WI38 (cell line): ENCODE results near the gene MSMB.
"Not testable (repeated sequence)": the region's sequence is repeated elsewhere in the genome, so short reads cannot be mapped to it uniquely, and the experiment has no call there.

Experiments used
- H3K4me3 ChIP-seq: 2 replicates; pipeline ENCODE4 v1.5.1; 2011; ENCODE audit warnings: low read depth, mild to moderate bottlenecking, control low read depth, low read length
- TF ChIP-seq, protein P1 (sequence below): IDR thresholded peaks from 2 replicates; pipeline ENCODE4 v1.5.1; 2012; ENCODE audit warnings: low read depth, mild to moderate bottlenecking, control low read depth, low read length

Gene MSMB

GRCh38 chr10:46064269-46064817 lies 18.3 kb upstream of the MSMB start:
- TF ChIP-seq, protein P1, sequence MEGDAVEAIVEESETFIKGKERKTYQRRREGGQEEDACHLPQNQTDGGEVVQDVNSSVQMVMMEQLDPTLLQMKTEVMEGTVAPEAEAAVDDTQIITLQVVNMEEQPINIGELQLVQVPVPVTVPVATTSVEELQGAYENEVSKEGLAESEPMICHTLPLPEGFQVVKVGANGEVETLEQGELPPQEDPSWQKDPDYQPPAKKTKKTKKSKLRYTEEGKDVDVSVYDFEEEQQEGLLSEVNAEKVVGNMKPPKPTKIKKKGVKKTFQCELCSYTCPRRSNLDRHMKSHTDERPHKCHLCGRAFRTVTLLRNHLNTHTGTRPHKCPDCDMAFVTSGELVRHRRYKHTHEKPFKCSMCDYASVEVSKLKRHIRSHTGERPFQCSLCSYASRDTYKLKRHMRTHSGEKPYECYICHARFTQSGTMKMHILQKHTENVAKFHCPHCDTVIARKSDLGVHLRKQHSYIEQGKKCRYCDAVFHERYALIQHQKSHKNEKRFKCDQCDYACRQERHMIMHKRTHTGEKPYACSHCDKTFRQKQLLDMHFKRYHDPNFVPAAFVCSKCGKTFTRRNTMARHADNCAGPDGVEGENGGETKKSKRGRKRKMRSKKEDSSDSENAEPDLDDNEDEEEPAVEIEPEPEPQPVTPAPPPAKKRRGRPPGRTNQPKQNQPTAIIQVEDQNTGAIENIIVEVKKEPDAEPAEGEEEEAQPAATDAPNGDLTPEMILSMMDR: no peak
- H3K4me3 ChIP-seq: no peak overlapping the region

GRCh38 chr10:46062723-46063428 lies 16.8 kb upstream of the MSMB start:
- TF ChIP-seq, protein P1: no peak

DNA sequence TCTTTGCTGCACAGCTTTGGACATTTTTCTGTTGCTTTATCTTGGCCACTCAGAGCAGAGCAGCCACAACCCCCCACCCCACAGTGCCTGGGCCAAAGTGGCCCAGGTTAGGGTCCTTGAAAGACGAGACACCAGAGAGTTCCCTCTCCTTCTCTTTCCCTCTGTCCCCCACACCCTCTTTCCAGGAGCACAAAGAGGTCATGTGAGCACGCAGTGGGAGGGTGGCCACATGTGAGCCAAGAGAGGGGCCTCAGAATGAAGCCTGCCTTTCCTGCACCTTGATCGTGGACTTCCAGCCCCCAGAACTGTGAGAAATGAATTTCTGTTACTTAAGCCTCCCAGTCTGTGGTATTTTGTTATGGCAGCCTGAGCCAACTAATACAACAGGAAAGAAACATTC lies 14.6 kb upstream of the MSMB start:
- TF ChIP-seq, protein P1: no peak
- no peak overlapping the region for H3K4me3 ChIP-seq

More at GRCh38 chr10:46062723-46063428, 16.8 kb upstream of the MSMB start:
- H3K4me3 ChIP-seq: no peak overlapping the region

DNA sequence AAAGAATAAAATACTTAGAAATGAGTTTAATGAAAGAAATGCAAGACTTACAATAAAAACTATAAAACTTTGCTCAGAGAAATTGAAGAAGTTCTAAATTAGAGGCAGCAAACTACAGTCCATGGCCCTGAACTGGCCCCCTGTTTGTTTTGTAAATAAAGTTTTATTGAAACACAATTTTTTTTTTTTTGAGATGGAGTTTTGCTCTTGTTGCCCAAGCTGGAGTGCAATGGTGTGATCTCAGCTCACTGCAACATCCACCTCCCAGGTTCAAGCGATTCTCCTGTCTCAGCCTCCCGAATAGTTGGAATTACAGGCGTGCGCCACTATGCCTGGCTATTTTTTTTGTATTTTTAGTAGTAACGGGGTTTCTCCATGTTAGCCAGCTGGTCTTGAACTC lies 11.9 kb upstream of the MSMB start:
- H3K4me3 ChIP-seq: not testable (repeated sequence)

- H3K4me3 ChIP-seq: no peak overlapping the region
- TF ChIP-seq, protein P1: no peak
Observed at GRCh38 chr10:46057038-46057437, 11.0 kb upstream of the MSMB start.

- TF ChIP-seq, protein P1: no peak
- H3K4me3 ChIP-seq: no peak overlapping the region
Observed at GRCh38 chr10:46055771-46056170, 9.7 kb upstream of the MSMB start.

DNA sequence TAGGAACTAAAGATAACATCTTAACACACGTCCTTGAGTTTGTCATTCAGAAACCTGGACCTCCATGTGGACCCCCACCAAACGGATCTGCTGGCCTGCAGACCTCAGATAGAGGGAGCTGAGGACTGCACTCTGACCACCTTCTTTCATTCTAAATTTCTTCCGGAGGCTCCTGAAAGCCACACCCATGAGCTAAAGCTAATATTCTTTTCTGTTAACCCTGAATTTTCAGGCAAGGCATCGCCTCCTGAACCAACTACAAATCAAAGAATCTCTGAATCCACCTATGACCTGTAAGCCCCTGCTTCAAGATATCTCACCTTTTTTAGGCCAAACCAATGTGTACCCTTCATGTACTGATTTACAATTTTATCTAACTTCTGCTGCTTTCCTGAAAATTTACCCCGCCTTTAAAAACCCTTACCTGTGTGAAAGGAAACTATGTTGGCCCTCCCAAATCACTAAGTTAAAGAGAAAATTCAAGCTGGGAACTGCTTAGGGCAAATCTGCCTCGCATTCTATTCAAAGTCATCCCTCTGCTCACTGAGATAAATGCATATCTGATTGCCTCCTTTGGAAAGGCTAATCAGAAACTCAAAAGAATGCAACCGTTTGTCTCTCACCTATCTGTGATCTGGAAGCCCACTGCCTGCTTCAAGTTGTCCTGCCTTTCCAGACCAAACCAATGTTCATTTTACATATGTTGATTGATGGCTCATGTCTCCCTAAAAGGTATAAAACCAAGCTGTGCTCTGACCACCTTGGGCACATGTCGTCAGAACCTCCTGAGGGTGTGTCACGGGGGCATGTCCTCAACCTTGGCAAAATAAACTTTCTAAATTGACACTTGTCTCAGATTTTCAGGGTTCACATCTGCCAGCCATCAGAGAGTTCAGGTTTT lies 7.7 kb upstream of the MSMB start:
- TF ChIP-seq, protein P1: no peak
- no peak overlapping the region for H3K4me3 ChIP-seq
